KG1 (cell line): ENCODE results near the gene APOBEC3F.
"Not testable (repeated sequence)": the region's sequence is repeated elsewhere in the genome, so short reads cannot be mapped to it uniquely, and the experiment has no call there.

Experiments
- DNase-seq: peaks from one replicate; lab custom pipeline; 2025; lab: John Stamatoyannopoulos, UW

APOBEC3F gene

DNA sequence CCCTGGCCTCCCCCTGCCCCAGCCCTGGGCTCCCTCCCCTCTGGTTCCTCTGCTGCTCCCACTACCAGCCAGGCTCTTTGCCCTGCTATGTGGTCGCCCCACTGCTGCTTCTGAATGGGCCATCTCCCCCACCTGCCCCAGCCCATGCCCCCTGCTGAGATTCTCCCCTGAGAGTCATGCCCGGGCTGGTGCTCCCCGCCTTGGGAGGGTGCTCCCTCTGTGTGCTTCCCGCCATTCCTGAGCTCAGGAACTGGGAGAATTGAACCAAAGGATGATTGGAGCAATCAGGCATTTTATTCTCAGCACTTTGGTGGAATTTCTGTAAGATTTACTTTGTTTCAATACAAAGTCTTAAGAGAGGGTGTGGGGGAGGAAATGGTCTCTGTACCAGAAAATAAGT is 12.9 kb upstream of the APOBEC3F start:
- DNase-seq = no peak

DNA sequence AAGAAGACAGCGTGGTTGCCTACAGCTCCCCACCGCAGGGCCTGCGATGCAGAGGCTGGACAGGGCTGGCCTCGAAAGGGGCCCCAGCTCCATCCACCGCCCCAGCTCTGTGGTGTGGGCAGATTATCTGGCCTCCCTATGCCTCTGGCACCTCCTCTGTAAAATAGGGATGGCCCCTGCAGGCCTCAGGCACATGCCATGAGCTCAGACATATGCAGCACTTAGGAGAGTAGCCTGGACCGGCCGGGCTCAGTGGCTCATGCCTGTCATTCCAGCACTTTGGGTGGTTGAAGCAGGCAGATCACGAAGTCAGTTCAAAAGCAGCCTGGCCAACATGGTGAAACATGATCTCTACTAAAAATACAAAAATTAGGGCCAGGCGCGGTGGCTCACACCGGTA is 12.4 kb upstream of the APOBEC3F start:
- DNase-seq = no peak

DNA sequence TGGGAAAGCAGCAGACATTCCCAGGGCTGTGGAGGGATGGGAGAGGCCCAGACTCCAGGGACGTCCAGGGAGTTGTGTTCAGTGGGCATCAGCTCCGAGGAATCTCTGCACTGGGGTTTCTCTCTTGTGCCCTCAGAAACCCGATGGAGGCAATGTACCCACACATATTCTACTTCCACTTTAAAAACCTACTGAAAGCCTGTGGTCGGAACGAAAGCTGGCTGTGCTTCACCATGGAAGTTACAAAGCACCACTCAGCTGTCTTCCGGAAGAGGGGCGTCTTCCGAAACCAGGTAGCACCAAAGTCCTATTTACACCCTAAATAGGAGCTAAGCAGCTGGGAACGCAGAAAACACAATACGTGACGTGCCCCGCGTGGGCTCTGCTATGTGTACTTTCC is 11.4 kb upstream of the APOBEC3F start:
- DNase-seq = no peak

DNA sequence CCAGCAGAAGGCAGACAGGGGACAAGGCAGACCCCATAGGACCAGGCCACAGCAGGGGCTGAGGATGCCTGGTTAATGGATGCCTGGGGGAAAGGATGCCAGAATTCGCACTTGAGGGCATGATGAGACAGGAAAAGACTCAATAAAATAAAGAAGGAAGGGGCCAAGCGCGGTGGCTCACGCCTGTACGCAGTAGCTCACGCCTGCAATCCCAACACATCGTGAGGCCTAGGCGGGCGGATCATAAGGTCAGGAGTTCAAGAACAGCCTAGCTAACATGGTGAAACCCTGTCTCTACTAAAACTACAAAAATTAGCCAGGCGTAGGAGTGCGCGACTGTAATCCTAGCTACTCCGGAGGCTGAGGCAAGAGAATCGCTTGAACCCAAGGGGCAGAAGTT is 10.0 kb upstream of the APOBEC3F start:
- no peak for DNase-seq

DNA sequence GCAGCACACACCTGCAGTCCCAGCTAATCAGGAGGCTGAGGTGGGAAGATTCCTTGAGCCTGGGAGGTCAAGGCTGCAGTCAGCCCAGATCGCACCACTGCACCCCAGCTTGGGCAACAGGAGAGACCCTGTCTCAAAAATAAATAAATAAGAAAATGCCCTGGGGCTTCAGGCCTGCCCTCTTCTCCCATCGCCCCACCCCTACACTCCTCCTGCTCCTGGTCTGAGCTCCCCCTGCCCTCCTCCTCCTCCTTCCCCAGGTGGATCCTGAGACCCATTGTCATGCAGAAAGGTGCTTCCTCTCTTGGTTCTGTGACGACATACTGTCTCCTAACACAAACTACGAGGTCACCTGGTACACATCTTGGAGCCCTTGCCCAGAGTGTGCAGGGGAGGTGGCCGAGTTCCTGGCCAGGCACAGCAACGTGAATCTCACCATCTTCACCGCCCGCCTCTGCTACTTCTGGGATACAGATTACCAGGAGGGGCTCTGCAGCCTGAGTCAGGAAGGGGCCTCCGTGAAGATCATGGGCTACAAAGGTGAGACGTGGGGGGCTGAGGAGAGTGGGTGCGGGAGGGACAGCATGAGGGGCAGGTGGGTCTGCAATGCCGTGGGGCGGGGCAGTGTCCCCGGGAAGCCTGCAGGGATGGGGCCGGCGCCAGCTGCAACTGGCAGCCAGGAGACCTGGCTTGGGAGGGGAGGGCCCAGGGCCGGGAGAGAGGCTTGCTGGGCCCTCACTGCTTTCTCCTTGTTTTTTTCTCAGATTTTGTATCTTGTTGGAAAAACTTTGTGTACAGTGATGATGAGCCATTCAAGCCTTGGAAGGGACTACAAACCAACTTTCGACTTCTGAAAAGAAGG is 9.0 kb upstream of the APOBEC3F start:
- not testable (repeated sequence) for DNase-seq

DNA sequence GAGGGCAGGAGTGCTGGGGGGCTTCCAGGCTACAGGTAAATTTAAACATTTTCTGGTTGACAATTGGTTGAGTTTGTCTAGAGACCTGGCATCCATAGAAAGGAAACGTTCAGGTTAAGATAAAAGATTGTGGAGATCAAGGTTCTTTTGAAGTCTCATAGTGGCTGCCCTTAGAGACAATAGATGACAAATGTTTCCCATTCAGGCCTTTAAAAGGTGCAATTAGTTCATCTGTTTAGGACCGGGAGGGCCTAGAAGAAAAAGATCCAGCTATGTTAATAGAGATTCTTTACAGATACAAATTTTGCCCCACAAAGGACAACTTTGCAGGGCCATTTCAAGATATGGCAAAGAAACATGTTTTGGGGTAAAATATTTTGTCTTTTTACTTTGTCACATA is 3.6 kb upstream of the APOBEC3F start:
- DNase-seq = not testable (repeated sequence)

DNA sequence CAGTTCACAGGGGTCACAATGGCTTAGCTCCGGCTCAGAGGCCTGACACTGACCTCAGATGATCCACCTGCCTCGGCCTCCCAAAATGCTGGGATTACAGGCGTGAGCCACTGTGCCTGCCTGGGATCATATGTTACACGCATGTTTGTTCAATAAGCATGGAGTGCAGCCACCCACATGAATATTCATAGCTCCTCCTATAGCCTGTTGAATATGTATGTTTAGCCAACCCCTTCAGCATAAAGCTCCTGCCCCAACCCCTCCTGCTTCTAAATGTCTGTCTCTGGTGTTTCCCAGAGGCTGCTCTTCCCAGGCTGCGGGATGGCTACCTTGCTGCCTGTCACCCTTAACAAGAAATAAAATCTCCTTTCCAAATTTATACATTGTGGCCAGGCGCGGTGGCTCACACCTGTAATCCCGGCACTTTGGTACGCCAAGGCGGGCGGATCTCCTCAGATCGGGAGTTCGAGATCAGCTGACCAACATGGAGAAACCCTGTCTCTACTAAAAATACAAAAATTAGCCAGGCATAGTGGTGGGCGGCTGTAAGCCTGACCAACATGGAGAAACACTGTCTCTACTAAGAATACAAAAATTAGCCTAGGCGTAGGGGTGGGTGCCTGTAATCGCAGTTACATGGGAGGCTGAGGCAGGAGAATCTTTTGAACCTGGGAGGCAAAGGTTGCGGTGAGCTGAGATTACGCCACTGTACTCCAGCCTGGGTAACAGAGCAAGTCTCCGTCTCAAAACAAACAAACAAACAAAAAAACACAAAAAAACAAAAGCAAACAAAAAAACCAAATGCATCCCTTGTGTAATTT is 1.1 kb upstream of the APOBEC3F start:
- no peak for DNase-seq

DNA sequence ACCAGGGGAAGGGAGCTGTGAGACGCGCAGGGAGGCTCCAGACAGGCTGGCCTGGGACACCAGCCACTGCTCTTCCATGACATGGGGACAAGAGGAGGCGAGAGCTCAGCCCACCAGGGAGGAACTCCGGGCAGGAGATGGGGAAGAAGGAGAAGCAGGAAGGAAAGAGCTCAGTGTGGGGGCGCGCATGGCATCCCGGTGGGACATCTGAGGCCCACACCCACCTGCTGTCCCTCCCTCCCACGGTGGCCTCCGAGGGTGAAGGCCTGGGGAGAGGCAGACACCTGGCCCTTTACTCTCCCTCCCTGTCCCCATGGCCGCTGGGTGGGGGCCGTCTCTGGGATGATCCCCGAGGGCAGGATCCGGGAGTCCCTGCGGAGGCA is 518 bp upstream of the APOBEC3F start:
- not testable (repeated sequence) for DNase-seq

DNA sequence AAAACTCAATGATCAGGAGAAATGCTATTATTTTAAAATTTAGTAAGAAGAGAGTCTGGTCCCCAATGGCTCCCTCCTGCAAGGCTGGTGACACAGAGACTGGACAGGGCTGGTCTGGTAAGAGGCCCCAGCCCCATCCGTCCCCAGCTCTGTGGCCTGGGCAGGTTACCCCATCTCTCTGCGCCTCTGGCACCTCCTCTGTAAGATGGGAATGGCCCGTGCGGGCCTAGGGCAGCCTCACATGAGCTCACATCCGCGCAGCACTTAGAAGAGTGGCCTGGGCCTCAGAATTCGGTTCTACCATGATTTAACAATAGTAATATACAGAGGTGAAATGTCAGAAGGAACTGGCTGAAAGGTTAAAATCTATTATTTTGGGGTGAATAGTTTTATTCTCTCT is 1.2 kb downstream of the APOBEC3F start:
- DNase-seq = no peak

DNA sequence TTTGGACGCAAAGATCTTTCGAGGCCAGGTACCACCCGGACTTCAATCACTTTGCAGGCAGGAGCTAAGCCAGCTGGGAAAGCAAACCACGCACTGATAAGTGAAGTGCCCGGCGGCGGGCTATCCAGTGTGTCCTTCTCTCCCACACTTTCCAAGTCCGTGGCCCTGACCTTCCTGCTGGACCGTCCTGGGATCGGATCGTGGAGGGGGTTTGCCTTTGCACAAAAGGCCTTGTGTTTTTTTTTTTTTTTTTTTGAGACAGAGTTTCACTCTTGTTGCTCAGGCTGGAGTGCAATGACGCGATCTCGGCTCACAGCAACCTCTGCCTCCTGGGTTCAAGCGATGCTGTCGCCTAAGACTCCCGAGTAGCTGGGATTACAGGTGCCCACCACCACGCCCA is 2.4 kb downstream of the APOBEC3F start:
- DNase-seq = not testable (repeated sequence)

DNA sequence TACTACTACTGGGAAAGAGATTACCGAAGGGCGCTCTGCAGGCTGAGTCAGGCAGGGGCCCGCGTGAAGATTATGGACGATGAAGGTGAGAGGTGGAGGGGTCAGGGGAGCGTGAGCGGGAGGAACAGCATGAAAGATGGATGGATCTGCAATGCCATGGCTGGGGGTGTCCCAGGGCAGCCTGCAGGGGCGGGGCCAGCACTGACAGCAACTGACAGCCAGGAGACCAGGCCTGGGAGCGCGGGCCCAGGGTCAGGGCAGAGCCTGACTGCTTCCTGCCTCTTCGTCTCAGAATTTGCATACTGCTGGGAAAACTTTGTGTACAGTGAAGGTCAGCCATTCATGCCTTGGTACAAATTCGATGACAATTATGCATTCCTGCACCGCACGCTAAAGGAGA is 4.5 kb downstream of the APOBEC3F start:
- DNase-seq = not testable (repeated sequence)

DNA sequence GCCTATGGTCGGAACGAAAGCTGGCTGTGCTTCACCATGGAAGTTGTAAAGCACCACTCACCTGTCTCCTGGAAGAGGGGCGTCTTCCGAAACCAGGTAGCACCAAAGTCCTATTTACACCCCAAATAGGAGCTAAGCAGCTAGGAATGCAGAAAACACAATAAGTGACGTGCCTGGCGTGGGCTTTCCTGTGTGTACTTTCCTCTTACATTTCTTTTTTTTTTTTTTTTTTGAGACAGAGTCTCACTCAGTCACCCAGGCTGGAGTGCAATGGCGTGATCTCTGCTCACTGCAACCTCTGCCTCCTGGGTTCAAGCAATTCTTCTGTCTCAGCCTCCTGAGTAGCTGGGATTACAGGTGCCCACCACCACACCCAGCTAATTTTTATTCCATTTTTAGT is 8.8 kb downstream of the APOBEC3F start:
- DNase-seq = not testable (repeated sequence)

DNA sequence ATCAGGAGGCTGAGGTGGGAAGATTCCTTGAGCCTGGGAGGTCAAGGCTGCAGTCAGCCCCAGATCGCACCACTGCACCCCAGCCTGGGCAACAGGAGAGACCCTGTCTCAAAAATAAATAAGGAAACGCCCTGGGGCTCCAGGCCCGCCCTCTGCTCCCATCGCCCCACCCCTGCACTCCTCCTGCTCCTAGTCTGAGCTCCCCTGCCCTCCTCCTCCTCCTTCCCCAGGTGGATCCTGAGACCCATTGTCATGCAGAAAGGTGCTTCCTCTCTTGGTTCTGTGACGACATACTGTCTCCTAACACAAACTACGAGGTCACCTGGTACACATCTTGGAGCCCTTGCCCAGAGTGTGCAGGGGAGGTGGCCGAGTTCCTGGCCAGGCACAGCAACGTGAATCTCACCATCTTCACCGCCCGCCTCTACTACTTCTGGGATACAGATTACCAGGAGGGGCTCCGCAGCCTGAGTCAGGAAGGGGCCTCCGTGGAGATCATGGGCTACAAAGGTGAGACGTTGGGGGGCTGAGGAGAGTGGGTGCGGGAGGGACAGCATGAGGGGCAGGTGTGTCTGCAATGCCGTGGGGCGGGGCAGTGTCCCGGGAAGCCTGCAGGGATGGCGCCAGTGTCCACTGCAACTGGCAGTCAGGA is 11.3 kb downstream of the APOBEC3F start:
- not testable (repeated sequence) for DNase-seq

DNA sequence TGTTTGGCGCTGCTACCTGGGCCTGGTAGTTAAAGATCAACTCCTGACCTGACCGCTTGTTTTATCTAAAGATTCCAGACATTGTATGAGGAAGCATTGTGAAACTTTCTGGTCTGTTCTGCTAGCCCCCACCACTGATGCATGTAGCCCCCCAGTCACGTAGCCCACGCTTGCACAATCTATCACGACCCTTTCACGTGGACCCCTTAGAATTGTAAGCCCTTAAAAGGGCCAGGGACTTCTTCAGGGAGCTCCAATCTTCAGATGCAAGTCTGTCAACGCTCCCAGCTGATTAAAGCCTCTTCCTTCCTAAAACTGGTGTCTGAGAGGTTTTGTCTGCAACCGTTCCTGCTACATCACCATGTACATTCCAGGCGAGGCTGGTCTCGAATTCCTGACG is 15.0 kb downstream of the APOBEC3F start:
- no peak for DNase-seq

DNA sequence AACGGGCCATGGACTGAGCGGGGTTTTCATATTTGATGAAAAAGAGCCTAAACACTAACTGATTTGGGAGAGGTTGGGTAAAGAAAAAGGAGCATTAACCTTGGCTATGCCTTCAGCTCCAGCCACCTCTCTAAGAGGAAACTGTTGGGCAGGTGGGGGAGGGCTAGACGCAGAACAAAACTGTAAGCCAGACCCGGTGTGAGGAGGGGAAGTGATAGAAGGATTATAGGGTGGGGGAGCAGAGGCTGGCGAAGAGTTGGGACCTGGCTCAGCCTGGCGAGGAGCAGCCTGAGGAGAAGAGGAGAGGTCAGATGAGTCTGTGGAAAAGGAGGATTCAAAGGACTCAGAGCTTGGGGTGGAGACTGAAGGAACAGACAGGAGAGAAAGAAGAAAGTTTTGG is 20.6 kb downstream of the APOBEC3F start:
- DNase-seq = not testable (repeated sequence)

DNA sequence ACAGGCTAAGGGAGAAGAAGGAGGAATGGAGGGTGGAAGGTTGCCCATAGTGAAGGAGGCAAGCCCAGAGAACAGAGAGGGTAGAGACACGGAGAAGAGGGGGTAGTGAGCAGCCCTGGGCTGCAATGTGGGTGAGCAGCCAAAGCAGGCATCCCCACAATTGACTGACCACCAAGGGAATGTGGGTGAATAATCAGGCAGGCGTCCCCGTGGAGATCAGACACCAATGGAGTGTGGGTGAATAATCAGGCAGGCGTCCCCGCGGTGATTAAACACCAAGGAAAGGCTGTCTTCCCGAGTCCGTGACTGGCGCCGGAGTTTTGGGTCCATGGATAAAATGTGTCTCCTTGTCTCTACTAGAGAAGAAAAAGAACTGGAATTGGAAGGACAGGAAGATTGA is 21.3 kb downstream of the APOBEC3F start:
- DNase-seq = not testable (repeated sequence)

DNA sequence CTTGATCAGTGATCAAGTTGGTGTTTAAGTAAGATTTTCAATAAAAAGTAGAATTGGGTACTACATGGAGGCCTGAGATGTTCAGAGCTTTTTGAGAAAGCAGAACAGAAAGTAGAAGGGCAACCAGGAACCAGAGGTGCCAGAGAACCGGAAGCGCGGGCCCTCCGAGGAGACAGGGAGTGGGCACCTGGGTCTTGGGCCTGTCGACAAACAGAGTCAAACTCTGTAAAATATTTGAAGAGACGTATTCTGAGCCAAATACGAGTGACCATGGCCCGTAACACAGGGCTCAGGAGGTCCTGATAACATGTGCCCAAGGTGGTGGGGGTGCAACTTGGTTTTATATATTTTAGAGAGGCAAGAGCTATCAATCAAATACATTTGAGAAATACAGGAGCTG is 23.2 kb downstream of the APOBEC3F start:
- not testable (repeated sequence) for DNase-seq

DNA sequence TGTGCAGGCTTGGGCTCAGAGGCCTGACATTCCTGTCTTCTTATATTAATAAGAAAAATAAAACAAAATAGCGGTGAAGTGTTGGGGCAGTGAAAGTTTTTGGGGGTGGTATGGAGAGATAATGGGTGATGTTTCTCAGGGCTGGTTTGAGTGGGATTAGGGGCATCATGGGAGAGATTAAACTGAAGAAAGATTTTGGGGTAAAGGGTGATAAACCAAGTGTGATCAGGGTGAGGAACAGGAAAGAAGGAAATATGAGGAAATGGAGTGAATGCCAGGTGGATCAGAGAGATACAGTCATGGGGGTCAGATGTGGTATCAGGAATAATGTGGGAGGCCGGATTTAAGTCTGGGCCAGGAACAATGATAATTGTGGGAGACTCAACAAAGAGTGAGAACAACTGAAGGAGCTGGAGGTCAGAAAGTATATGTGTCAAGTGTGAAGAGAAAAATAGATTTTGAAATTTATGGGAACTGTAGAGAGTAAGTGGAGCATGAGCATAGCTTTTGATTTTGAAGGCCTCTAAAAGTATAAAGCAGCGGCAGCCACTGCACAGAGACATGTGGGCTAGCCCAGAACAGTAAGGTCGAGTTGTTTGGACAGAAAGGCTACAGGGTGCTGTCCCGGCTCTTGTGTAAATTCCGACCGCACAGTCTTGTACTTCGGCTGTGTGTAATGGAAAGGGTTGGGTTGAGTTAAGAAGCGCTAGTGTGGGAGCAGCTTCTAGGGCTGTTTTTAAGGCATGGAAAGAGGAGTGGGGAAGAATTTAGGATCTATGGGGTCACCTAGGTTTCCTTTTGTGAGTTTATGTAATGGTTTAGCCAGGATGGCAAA is 26.0 kb downstream of the APOBEC3F start:
- DNase-seq = not testable (repeated sequence)

DNA sequence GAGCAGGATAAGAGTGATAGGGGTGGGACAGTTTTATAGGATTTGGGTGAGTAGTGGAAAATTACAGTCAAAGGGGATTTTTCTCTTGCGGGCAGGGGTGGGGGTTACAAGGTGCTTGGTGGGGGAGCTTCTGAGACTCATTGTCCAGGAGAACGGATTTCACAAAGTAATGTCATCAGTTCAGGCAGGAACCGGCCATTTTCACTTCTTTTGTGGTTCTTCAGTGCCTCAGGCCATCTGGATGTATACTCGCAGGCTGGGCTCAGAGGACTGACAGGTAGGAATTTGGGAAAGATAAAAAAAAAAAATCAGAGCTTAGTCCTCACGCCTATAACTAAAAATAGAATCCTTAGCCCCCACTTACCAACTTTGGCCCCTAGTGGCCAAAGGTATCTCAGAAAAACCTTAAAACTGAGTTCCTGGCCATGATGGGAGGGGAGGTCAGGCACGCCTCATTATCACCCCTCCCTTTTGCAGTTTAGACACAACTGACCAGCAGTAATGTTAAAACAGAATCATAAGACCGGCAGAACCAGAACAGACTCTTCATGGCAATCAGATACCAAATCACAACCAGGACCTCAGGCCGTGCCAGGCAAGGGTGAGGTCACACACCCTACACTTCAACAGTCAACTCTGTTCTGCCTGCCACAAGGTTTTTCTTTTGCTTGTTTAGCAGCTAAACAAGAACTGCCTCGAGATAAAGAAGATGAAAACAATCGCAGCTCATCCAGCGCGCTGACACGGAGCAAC is 27.5 kb downstream of the APOBEC3F start:
- DNase-seq = no peak

DNA sequence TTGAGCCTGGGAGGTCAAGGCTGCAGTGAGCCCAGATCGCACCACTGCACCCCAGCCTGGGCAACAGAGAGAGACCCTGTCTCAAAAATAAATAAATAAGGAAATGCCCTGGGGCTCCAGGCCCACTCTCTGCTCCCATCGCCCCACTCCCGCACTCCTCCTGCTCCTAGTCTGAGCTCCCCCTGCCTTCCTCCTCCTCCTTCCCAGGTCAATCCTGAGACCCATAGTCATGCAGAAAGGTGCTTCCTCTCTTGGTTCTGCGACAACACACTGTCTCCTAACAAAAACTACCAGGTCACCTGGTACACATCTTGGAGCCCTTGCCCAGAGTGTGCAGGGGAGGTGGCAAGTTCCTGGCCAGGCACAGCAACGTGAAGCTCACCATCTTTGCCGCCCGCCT is 29.5 kb downstream of the APOBEC3F start:
- DNase-seq = no peak

DNA sequence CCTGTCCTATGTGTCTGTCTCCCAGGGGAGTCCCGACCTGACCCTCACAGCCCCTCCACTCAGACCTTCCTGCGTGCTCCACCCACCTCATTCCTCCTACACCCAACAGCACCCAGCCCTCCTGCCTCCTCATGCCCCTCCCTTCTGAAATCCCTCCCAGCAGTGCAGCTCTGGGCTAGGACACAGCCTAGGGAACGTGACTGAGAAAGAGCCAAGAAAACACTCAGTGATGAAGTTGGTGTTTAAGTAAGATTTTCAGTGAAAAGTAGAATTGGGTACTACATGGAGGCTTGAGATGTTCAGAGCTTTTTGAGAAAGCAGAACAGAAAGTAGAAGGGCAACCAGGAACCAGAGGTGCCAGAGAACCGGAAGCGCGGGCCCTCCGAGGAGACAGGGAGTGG is 31.9 kb downstream of the APOBEC3F start:
- not testable (repeated sequence) for DNase-seq
